ENCODE measurements around the gene PPP1R3C.

The PPP1R3C gene

GRCh38 chr10:91677911-91678310 is 45.0 kb upstream of the PPP1R3C start:
- no peak for DNase-seq (ENCODE audit: low spot score)

GRCh38 chr10:91672021-91672608 is 39.2 kb upstream of the PPP1R3C start:
- H3K4me3 ChIP-seq (ENCODE audit: severe bottlenecking): no peak overlapping the region
- no peaks in the 10 kb centered on the region for H3K27me3 ChIP-seq (ENCODE audit: insufficient read depth, poor library complexity, severe bottlenecking)
- ATAC-seq (ENCODE audit: low read depth) (peak; percentile 92), DNase-seq (ENCODE audit: low spot score) (no peak)
- peaks cover 6% of the 10 kb centered on the region for H3K4me1 ChIP-seq (ENCODE audit: insufficient read depth, poor library complexity, severe bottlenecking)
- H3K9me3 ChIP-seq (ENCODE audit: severe bottlenecking): no peaks in the 10 kb centered on the region
- TF ChIP-seq CTCF (IDR thresholded peaks at IDR 0.05; ENCODE audit: poor library complexity, severe bottlenecking): no peak
- peak overlapping the region; percentile 57 for H3K27ac ChIP-seq (ENCODE audit: poor library complexity, severe bottlenecking)
- no peaks in the 10 kb centered on the region for H3K36me3 ChIP-seq (ENCODE audit: low read depth)

More at GRCh38 chr10:91677911-91678310, 45.0 kb upstream of the PPP1R3C start:
- ATAC-seq (ENCODE audit: low read depth): 0 out of 3 replicates have a peak, but pooled peaks have one; percentile 35
- H3K4me3 ChIP-seq (ENCODE audit: severe bottlenecking): no peak overlapping the region
- H3K27ac ChIP-seq (ENCODE audit: poor library complexity, severe bottlenecking): no peak overlapping the region
- H3K27me3 ChIP-seq (ENCODE audit: insufficient read depth, poor library complexity, severe bottlenecking): no peaks in the 10 kb centered on the region
- no peak for TF ChIP-seq CTCF (IDR thresholded peaks at IDR 0.05; ENCODE audit: poor library complexity, severe bottlenecking)
- no peaks in the 10 kb centered on the region for H3K36me3 ChIP-seq (ENCODE audit: low read depth)
- H3K9me3 ChIP-seq (ENCODE audit: severe bottlenecking): no peaks in the 10 kb centered on the region
- H3K4me1 ChIP-seq (ENCODE audit: insufficient read depth, poor library complexity, severe bottlenecking): peaks cover 10% of the 10 kb centered on the region

- no peak for TF ChIP-seq CTCF (IDR thresholded peaks at IDR 0.05; ENCODE audit: poor library complexity, severe bottlenecking)
- no peaks in the 10 kb centered on the region for H3K36me3 ChIP-seq (ENCODE audit: low read depth)
- H3K27ac ChIP-seq (ENCODE audit: poor library complexity, severe bottlenecking): no peak overlapping the region
- H3K9me3 ChIP-seq (ENCODE audit: severe bottlenecking): no peaks in the 10 kb centered on the region
- H3K4me3 ChIP-seq (ENCODE audit: severe bottlenecking): no peak overlapping the region
- peaks cover 6% of the 10 kb centered on the region for H3K4me1 ChIP-seq (ENCODE audit: insufficient read depth, poor library complexity, severe bottlenecking)
- no peaks in the 10 kb centered on the region for H3K27me3 ChIP-seq (ENCODE audit: insufficient read depth, poor library complexity, severe bottlenecking)
- no peak for ATAC-seq (ENCODE audit: low read depth)
- DNase-seq (ENCODE audit: low spot score): no peak
These were observed 36.0 kb upstream of the PPP1R3C start for GRCh38 chr10:91668913-91669312.

GRCh38 chr10:91665842-91666241 is 33.0 kb upstream of the PPP1R3C start:
- H3K4me1 ChIP-seq (ENCODE audit: insufficient read depth, poor library complexity, severe bottlenecking): no peaks in the 10 kb centered on the region
- DNase-seq (ENCODE audit: low spot score) (no peak), ATAC-seq (ENCODE audit: low read depth) (no peak)
- no peak overlapping the region for H3K27ac ChIP-seq (ENCODE audit: poor library complexity, severe bottlenecking)
- no peaks in the 10 kb centered on the region for H3K9me3 ChIP-seq (ENCODE audit: severe bottlenecking)
- TF ChIP-seq CTCF (IDR thresholded peaks at IDR 0.05; ENCODE audit: poor library complexity, severe bottlenecking): no peak
- H3K36me3 ChIP-seq (ENCODE audit: low read depth): no peaks in the 10 kb centered on the region
- no peaks in the 10 kb centered on the region for H3K27me3 ChIP-seq (ENCODE audit: insufficient read depth, poor library complexity, severe bottlenecking)
- no peak overlapping the region for H3K4me3 ChIP-seq (ENCODE audit: severe bottlenecking)

- no peak for ATAC-seq (ENCODE audit: low read depth)
- H3K27me3 ChIP-seq (ENCODE audit: insufficient read depth, poor library complexity, severe bottlenecking): no peaks in the 10 kb centered on the region
- H3K4me3 ChIP-seq (ENCODE audit: severe bottlenecking): no peak overlapping the region
- H3K4me1 ChIP-seq (ENCODE audit: insufficient read depth, poor library complexity, severe bottlenecking): no peaks in the 10 kb centered on the region
- no peaks in the 10 kb centered on the region for H3K9me3 ChIP-seq (ENCODE audit: severe bottlenecking)
- TF ChIP-seq CTCF (IDR thresholded peaks at IDR 0.05; ENCODE audit: poor library complexity, severe bottlenecking): no peak
- no peak overlapping the region for H3K27ac ChIP-seq (ENCODE audit: poor library complexity, severe bottlenecking)
- no peaks in the 10 kb centered on the region for H3K36me3 ChIP-seq (ENCODE audit: low read depth)
- DNase-seq (ENCODE audit: low spot score): no peak
These were observed 31.6 kb upstream of the PPP1R3C start for GRCh38 chr10:91664426-91664825.

All from RWPE2 (cell line).